GM23248 (cell line): Measurements from ENCODE around the gene MYL6B. TPM values are rescaled to one million over a fixed set of nuclear protein-coding genes. Genes with fewer than 3 reads are reported as not detected.

Experiments
- DNase-seq: peaks from one replicate; pipeline ENCODE4 v3.0.0-alpha.2; 2015
- H2AFZ ChIP-seq: fragments of 200-600 bp; sonication (generic); 2 replicates; pipeline ENCODE4 v1.6.1; 2016; ENCODE audit warnings: antibody characterized with exemption
- H3F3A ChIP-seq: fragments of 200-600 bp; sonication (generic); 2 replicates; pipeline ENCODE4 v1.6.1; 2016; ENCODE audit warnings: mild to moderate bottlenecking, antibody characterized with exemption, mixed run types; ENCODE audit not compliant: insufficient read depth
- H3K27ac ChIP-seq: fragments of 200-600 bp; sonication (generic); 2 replicates; pipeline ENCODE4 v1.5.1; 2016; ENCODE audit warnings: mild to moderate bottlenecking
- H3K27me3 ChIP-seq: fragments of 200-600 bp; sonication (generic); replicated peaks from 2 replicates; pipeline ENCODE4 v1.6.1; 2016; ENCODE audit warnings: mild to moderate bottlenecking; ENCODE audit not compliant: insufficient read depth
- H3K36me3 ChIP-seq: fragments of 200-600 bp; sonication (generic); 2 replicates; pipeline ENCODE4 v1.6.1; 2016; ENCODE audit warnings: low read depth, mild to moderate bottlenecking
- H3K4me1 ChIP-seq: fragments of 200-600 bp; sonication (generic); 2 replicates; pipeline ENCODE4 v1.6.1; 2016; ENCODE audit warnings: mild to moderate bottlenecking; ENCODE audit not compliant: insufficient read depth
- H3K4me2 ChIP-seq: fragments of 200-600 bp; sonication (generic); one replicate; pipeline ENCODE4 v1.6.1; 2016; ENCODE audit warnings: mild to moderate bottlenecking; ENCODE audit not compliant: unreplicated experiment
- H3K4me3 ChIP-seq: fragments of 200-600 bp; sonication (generic); 2 replicates; pipeline ENCODE4 v1.5.1; 2016; ENCODE audit warnings: mild to moderate bottlenecking
- H3K79me2 ChIP-seq: fragments of 200-600 bp; sonication (generic); 2 replicates; pipeline ENCODE4 v1.6.1; 2016; ENCODE audit warnings: mild to moderate bottlenecking; ENCODE audit not compliant: insufficient read depth
- H3K9ac ChIP-seq: fragments of 200-600 bp; sonication (generic); 2 replicates; pipeline ENCODE4 v1.6.1; 2016; ENCODE audit warnings: mild to moderate bottlenecking
- H3K9me2 ChIP-seq: fragments of 200-600 bp; sonication (generic); 2 replicates; pipeline ENCODE4 v1.6.1; 2016; ENCODE audit warnings: mixed run types, mild to moderate bottlenecking, moderate library complexity; ENCODE audit not compliant: insufficient read depth
- H3K9me3 ChIP-seq: fragments of 200-600 bp; sonication (generic); one replicate; pipeline ENCODE4 v1.6.1; 2017; ENCODE audit warnings: low read depth
- H4K20me1 ChIP-seq: fragments of 200-600 bp; sonication (generic); 2 replicates; pipeline ENCODE4 v1.6.0; 2016; ENCODE audit not compliant: insufficient read depth
- EZH2 ChIP-seq: fragments of 200-600 bp; sonication (generic); IDR thresholded peaks from 2 replicates; pipeline ENCODE4 v1.6.1; 2018; ENCODE audit warnings: antibody characterized with exemption, mild to moderate bottlenecking; ENCODE audit not compliant: insufficient read depth, poor library complexity, severe bottlenecking
- EZH2phosphoT487 ChIP-seq: fragments of 200-600 bp; sonication (generic); IDR thresholded peaks from 2 replicates; pipeline ENCODE4 v1.6.1; 2018; ENCODE audit warnings: antibody characterized with exemption, moderate library complexity, mild to moderate bottlenecking, low read depth; ENCODE audit not compliant: insufficient read depth
- WGBS, 2 experiments: methylation state at CpG; one replicate each; pipeline ENCODE4 v1.1.6; 2015 to 2017; ENCODE audit warnings: low lambda C conversion rate in 2 of 2, low coverage in 1 of 2; ENCODE audit errors: missing lambda C conversion rate in 2 of 2; 5-methylcytosine and 5-hydroxymethylcytosine counted together
- in situ Hi-C: fragments of 300-500 bp; cut with MboI; formaldehyde crosslinking; loops from 2 replicates; pipeline ENCODE4 v1.15.0; 2020
- polyA plus RNA-seq: library from polyadenylated mRNA; unstranded; fragments of >200 nt; fragmentation: Nextera tagmentation; extraction: Ambion mirVana; gene quantifications from 2 replicates; pipeline ENCODE4 v1.2.1, GENCODE V29; 2016
- total RNA-seq: library from RNA; depleted of rRNA; stranded (reverse); fragments of >200 nt; shearing (Covaris generic); gene quantifications from 2 replicates; pipeline ENCODE4 v1.2.3, GENCODE V29; 2014

Gene MYL6B
- total and polyA plus RNA-seq, 2 experiments from 2014 or later = 53.2 to 72.8 TPM

DNA sequence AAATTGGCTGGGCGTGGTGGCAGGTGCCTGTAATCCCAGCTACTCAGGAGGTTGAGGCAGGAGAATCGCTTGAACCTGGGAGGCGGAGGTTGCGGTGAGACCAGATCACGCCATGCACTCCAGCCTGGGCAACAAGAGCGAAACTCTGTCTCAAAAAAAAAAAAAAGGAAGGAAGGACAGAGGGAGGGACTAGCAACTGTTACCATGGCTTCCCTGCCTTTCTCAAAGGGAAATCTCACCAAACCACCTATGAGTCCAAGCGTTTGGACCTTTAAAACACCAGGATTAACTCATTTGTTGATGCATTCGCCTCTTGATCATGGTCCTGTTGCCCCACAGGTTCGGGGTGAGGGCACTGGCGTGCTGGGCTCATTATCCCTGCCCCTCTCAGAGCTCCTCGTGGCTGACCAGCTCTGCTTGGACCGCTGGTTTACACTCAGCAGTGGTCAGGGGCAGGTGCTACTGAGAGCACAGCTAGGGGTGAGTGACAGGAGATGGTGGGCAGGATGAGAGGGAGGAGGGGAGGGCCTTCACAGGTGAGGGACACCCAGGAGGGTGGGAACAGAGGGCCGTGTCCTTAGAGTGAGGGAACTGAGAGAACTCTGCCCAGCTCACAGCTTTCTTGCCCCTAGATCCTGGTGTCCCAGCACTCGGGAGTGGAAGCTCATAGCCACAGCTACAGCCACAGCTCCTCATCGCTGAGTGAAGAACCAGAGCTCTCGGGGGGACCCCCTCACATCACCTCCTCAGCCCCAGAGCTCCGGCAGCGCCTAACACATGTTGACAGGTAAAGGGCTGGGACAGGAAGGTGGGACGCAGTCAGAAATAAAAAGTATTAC lies 10.2 kb upstream of the MYL6B start:
- no peak overlapping the region for H3K4me3 ChIP-seq
- H3K9me2 ChIP-seq = no peaks in the 10 kb centered on the region
- no peak for DNase-seq
- H3K27me3 ChIP-seq = no peaks in the 10 kb centered on the region
- H2AFZ ChIP-seq = no peak overlapping the region
- peaks cover 28% of the 10 kb centered on the region; the same call in 1 of the 2 replicates for H3F3A ChIP-seq
- H3K79me2 ChIP-seq = no peaks in the 10 kb centered on the region
- H3K4me1 ChIP-seq = no peaks in the 10 kb centered on the region
- no peak overlapping the region for H3K9ac ChIP-seq
- H3K9me3 ChIP-seq = no peaks in the 10 kb centered on the region
- in situ Hi-C loops = no loop called here
- 86 to 91% methylated on average over 19 of the region's 19 CpGs for WGBS, 2 experiments
- no peak overlapping the region for H3K27ac ChIP-seq
- TF ChIP-seq EZH2phosphoT487 = no peak
- no peak overlapping the region for H3K4me2 ChIP-seq
- no peaks in the 10 kb centered on the region for H4K20me1 ChIP-seq
- peaks cover 50% of the 10 kb centered on the region; the same call in 1 of the 2 replicates for H3K36me3 ChIP-seq

- Histone ChIP-seq H2AFZ (no peak overlapping the region), H3K4me3 (no peak overlapping the region), H3K4me1 (no peaks in the 10 kb centered on the region), H3K9ac (no peak overlapping the region), H3K79me2 (no peaks in the 10 kb centered on the region), H3K4me2 (no peak overlapping the region), H4K20me1 (no peaks in the 10 kb centered on the region), H3K27me3 (no peaks in the 10 kb centered on the region), H3K27ac (no peak overlapping the region), H3K9me3 (no peaks in the 10 kb centered on the region), H3K9me2 (no peaks in the 10 kb centered on the region), H3K36me3 (peaks cover 43% of the 10 kb centered on the region; the same call in 1 of the 2 replicates), H3F3A (peaks cover 28% of the 10 kb centered on the region; the same call in 1 of the 2 replicates)
- 68 to 74% methylated on average over 4 of the region's 4 CpGs for WGBS, 2 experiments
- TF ChIP-seq EZH2 (no peak), EZH2phosphoT487 (no peak)
- in situ Hi-C loops = no loop called here
- no peak for DNase-seq
Observed at GRCh38 chr12:56143217-56143616, 9.2 kb upstream of the MYL6B start.

GRCh38 chr12:56143870-56144269 lies 8.5 kb upstream of the MYL6B start:
- no peak overlapping the region for H3K9ac ChIP-seq
- peaks cover 28% of the 10 kb centered on the region; the same call in 1 of the 2 replicates for H3F3A ChIP-seq
- 89% methylated on average over 8 of the region's 8 CpGs for WGBS, 2 experiments
- no peaks in the 10 kb centered on the region for H3K9me3 ChIP-seq
- H4K20me1 ChIP-seq = no peaks in the 10 kb centered on the region
- no peaks in the 10 kb centered on the region for H3K4me1 ChIP-seq
- in situ Hi-C loops = no loop called here
- no peaks in the 10 kb centered on the region for H3K79me2 ChIP-seq
- peaks cover 39% of the 10 kb centered on the region; the same call in 1 of the 2 replicates for H3K36me3 ChIP-seq
- H3K9me2 ChIP-seq = no peaks in the 10 kb centered on the region
- H3K27me3 ChIP-seq = no peaks in the 10 kb centered on the region
- DNase-seq = no peak
- no peak overlapping the region for H2AFZ ChIP-seq
- TF ChIP-seq EZH2phosphoT487 = no peak
- no peak for TF ChIP-seq EZH2
- no peak overlapping the region for H3K4me3 ChIP-seq
- H3K4me2 ChIP-seq = no peak overlapping the region
- no peak overlapping the region for H3K27ac ChIP-seq

DNA sequence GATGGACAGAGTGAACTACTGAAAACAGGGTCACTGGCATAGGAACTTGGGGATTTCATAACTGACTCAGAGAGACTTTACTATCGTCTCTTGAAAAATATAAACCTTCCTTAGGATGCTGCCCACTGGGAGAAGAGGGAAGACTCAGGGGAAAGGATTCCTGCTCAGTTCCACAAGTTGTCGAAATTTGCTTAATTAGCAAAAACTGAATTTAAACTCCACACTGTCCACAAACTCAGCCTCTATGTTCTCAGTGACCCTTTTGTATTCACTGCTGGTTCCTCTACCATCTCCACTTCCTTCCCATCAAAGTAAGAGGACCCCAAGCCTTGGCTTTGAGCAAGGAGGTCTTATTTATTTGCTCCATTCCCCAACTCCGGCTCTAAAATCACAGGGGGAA lies 7.2 kb upstream of the MYL6B start:
- in situ Hi-C loops = no loop called here
- H3K4me3 ChIP-seq = no peak overlapping the region
- no peak overlapping the region for H3K9ac ChIP-seq
- H2AFZ ChIP-seq = no peak overlapping the region
- no peaks in the 10 kb centered on the region for H3K9me2 ChIP-seq
- H3K27ac ChIP-seq = no peak overlapping the region
- peaks cover 28% of the 10 kb centered on the region; the same call in 1 of the 2 replicates for H3F3A ChIP-seq
- 86 to 87% methylated on average over 3 of the region's 3 CpGs for WGBS, 2 experiments
- no peak for TF ChIP-seq EZH2phosphoT487
- TF ChIP-seq EZH2 = no peak
- no peaks in the 10 kb centered on the region for H3K79me2 ChIP-seq
- no peaks in the 10 kb centered on the region for H4K20me1 ChIP-seq
- H3K36me3 ChIP-seq = peaks cover 27% of the 10 kb centered on the region; the same call in 1 of the 2 replicates
- H3K4me1 ChIP-seq = no peaks in the 10 kb centered on the region
- H3K9me3 ChIP-seq = no peaks in the 10 kb centered on the region
- no peak overlapping the region for H3K4me2 ChIP-seq
- DNase-seq = no peak
- no peaks in the 10 kb centered on the region for H3K27me3 ChIP-seq
